ENCODE data around the gene LKAAEAR1.

GRCh38 chr20:64130876-64131275, 46.7 kb upstream of the LKAAEAR1 start:
- TF ChIP-seq GATA2 (IDR thresholded peaks at IDR 0.05; ENCODE audit: low read depth, low read length) = no peak
- no peak for TF ChIP-seq GATA3 (IDR thresholded peaks at IDR 0.05; ENCODE audit: low read depth, low read length)
